Liver (tissue), 9 donors: ENCODE data around the gene SH3BGRL3. TPM values are rescaled to one million over a fixed set of nuclear protein-coding genes. Genes with fewer than 3 reads are reported as not detected.

ENCODE experiments used
- DNase-seq: peaks from one replicate; pipeline ENCODE4 v3.0.0-alpha.2; 2017; ENCODE audit warnings: low spot score
- H3K27ac ChIP-seq, 2 donors: one replicate each; pipeline ENCODE4 v1.7.0; 2013; ENCODE audit warnings: inconsistent platforms in 2 of 2, low read length in 2 of 2, control low read depth in 1 of 2, low read depth in 1 of 2, mild to moderate bottlenecking in 1 of 2
- H3K27me3 ChIP-seq, 4 donors: one replicate each; pipeline versions ENCODE4 v1.6.1 to v1.7.0; 2013; ENCODE audit warnings: low read length in 3 of 4, inconsistent platforms in 1 of 4, mild to moderate bottlenecking in 1 of 4, moderate library complexity in 1 of 4; ENCODE audit not compliant: control insufficient read depth in 4 of 4, insufficient read depth in 4 of 4
- H3K36me3 ChIP-seq, 4 donors: one replicate each; pipeline versions ENCODE4 v1.6.1 to v1.7.0; 2013; ENCODE audit warnings: low read length in 3 of 4, mild to moderate bottlenecking in 3 of 4, low read depth in 1 of 4, moderate library complexity in 1 of 4; ENCODE audit not compliant: control insufficient read depth in 4 of 4, insufficient read depth in 3 of 4
- H3K4me1 ChIP-seq, 4 donors: one replicate each; pipeline versions ENCODE4 v1.6.1 to v1.7.0; 2013; ENCODE audit warnings: low read length in 3 of 4, mild to moderate bottlenecking in 3 of 4, moderate library complexity in 1 of 4; ENCODE audit not compliant: control insufficient read depth in 4 of 4, insufficient read depth in 4 of 4
- H3K4me3 ChIP-seq, 3 donors: one replicate each; pipeline versions ENCODE4 v1.6.1 to v1.7.0; 2013; ENCODE audit warnings: low read length in 3 of 3, control low read depth in 1 of 3, low read depth in 1 of 3, mild to moderate bottlenecking in 1 of 3
- H3K9ac ChIP-seq, 2 donors: one replicate each; pipeline ENCODE4 v1.7.0; 2013; ENCODE audit warnings: low read length in 2 of 2, mild to moderate bottlenecking in 2 of 2, moderate library complexity in 2 of 2, control low read depth in 1 of 2, low read depth in 1 of 2
- H3K9me3 ChIP-seq, 4 donors: one replicate each; pipeline versions ENCODE4 v1.6.1 to v1.7.0; 2013; ENCODE audit warnings: low read length in 3 of 4; ENCODE audit not compliant: control insufficient read depth in 4 of 4
- ATF3 ChIP-seq: IDR thresholded peaks from 2 replicates; pipeline ENCODE4 v1.6.1; 2016; ENCODE audit warnings: antibody characterized with exemption
- FOXA1 ChIP-seq: IDR thresholded peaks from 2 replicates; pipeline ENCODE4 v1.6.1; 2016; ENCODE audit warnings: antibody characterized with exemption
- FOXA2 ChIP-seq: IDR thresholded peaks from 2 replicates; pipeline ENCODE4 v1.6.1; 2016; ENCODE audit warnings: antibody characterized with exemption
- HNF4A ChIP-seq, 2 donors: conservative IDR thresholded peaks; 2 replicates each; pipeline ENCODE4 v1.6.1; 2016; ENCODE audit warnings: antibody characterized with exemption in 2 of 2, mild to moderate bottlenecking in 2 of 2
- HNF4G ChIP-seq: IDR thresholded peaks from 2 replicates; pipeline ENCODE4 v1.6.1; 2016; ENCODE audit warnings: antibody characterized with exemption
- JUND ChIP-seq, 2 donors: IDR thresholded peaks; 2 replicates each; pipeline ENCODE4 v1.6.1; 2016; ENCODE audit warnings: antibody characterized with exemption in 2 of 2
- NR2F2 ChIP-seq: IDR thresholded peaks from 2 replicates; pipeline ENCODE4 v1.6.1; 2016; ENCODE audit warnings: antibody characterized with exemption
- RAD21 ChIP-seq, 2 donors: IDR thresholded peaks; 2 replicates each; pipeline ENCODE4 v1.6.1; 2016; ENCODE audit warnings: antibody characterized with exemption in 2 of 2, mild to moderate bottlenecking in 2 of 2
- REST ChIP-seq: IDR thresholded peaks from 2 replicates; pipeline ENCODE4 v1.6.1; 2016; ENCODE audit warnings: antibody characterized with exemption, mild to moderate bottlenecking
- YY1 ChIP-seq: IDR thresholded peaks from 2 replicates; pipeline ENCODE4 v1.6.1; 2016; ENCODE audit warnings: antibody characterized with exemption, mild to moderate bottlenecking
- ZBTB33 ChIP-seq: IDR thresholded peaks from 2 replicates; pipeline ENCODE4 v1.6.1; 2016; ENCODE audit warnings: antibody characterized with exemption
- WGBS: extraction: QIAGEN DNeasy Blood & Tissue Kit; methylation state at CpG from one replicate; pipeline ENCODE4 v1.1.7; 2013; 5-methylcytosine and 5-hydroxymethylcytosine counted together
- polyA plus RNA-seq, 2 donors: library from polyadenylated mRNA; stranded (reverse) in 1 of 2; unstranded in 1 of 2; fragments of 200-250 nt in 1 of 2; fragments of >200 nt in 1 of 2; fragmentation: Nextera tagmentation in 1 of 2; extraction: Ambion mirVana in 1 of 2; gene quantifications; one replicate each; pipeline versions ENCODE4 v1.2.1 to v1.2.3, GENCODE V29; 2013 to 2015
- total RNA-seq, 2 donors: library from RNA; depleted of rRNA; stranded (reverse); fragments of >200 nt; gene quantifications; one replicate each; pipeline ENCODE4 v1.2.3, GENCODE V29; 2014
- TF ChIP-seq, protein P1 (sequence below): fragments of 150-350 bp; IDR thresholded peaks from 2 replicates; pipeline ENCODE4 v1.5.1; 2017; ENCODE audit warnings: improper control_type of control experiment, low read depth, low read length; ENCODE audit not compliant: missing input control
- donor health status: healthy.
- donor health status: healthy.
- donor health status: healthy.
- donor health status: healthy.
- donor health status: healthy.

The SH3BGRL3 gene
- total and polyA plus RNA-seq, 4 donors: 4.5 to 93.2 (median 23.0) TPM

- no peaks in the 10 kb centered on the region for H3K9me3 ChIP-seq
- no peak overlapping the region for H3K27ac ChIP-seq
- TF ChIP-seq JUND (IDR thresholded peaks at IDR 0.05) (no peak), YY1 (no peak)
- H3K27me3 ChIP-seq: no peaks in the 10 kb centered on the region
- WGBS: 81% methylated on average over 7 of the region's 7 CpGs
- H3K4me1 ChIP-seq: no peaks in the 10 kb centered on the region
- H3K9ac ChIP-seq: no peak overlapping the region
- no peak overlapping the region for H3K4me3 ChIP-seq
- peaks cover 0 to 15% (median 12%) of the 10 kb centered on the region in 4 donors for H3K36me3 ChIP-seq
- no peak for DNase-seq
Measured at GRCh38 chr1:26252718-26253117, 27.2 kb upstream of the SH3BGRL3 start.

DNA sequence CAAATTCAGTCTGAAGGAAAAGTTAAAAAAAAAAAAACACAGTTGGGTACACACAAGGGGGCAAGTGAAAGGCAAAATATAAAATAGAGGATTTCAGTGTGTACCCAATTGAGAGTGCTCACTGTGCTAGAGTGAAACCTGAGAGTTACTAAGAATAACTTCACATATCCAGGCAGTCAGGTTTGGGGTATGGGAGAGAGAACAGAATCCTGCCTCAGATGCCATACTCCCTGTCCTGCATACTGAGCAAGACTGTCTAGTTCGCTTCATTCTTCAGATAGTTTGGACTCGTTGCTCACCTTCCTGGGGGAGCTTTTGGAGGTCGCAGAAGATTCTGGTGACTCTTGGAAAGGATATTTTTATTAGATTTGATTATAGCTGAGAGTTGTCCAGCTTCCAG is 25.5 kb upstream of the SH3BGRL3 start:
- Histone ChIP-seq H3K27ac (no peak overlapping the region), H3K4me3 (no peak overlapping the region), H3K4me1 (no peaks in the 10 kb centered on the region), H3K9ac (no peak overlapping the region), H3K27me3 (no peaks in the 10 kb centered on the region), H3K36me3 (peaks cover 4 to 26% (median 17%) of the 10 kb centered on the region in 4 donors), H3K9me3 (no peaks in the 10 kb centered on the region)
- no peak for DNase-seq
- TF ChIP-seq JUND (IDR thresholded peaks at IDR 0.05): no peak
- no peak for TF ChIP-seq YY1
- TF ChIP-seq FOXA2: no peak
- TF ChIP-seq NR2F2: no peak
- TF ChIP-seq, protein P1, sequence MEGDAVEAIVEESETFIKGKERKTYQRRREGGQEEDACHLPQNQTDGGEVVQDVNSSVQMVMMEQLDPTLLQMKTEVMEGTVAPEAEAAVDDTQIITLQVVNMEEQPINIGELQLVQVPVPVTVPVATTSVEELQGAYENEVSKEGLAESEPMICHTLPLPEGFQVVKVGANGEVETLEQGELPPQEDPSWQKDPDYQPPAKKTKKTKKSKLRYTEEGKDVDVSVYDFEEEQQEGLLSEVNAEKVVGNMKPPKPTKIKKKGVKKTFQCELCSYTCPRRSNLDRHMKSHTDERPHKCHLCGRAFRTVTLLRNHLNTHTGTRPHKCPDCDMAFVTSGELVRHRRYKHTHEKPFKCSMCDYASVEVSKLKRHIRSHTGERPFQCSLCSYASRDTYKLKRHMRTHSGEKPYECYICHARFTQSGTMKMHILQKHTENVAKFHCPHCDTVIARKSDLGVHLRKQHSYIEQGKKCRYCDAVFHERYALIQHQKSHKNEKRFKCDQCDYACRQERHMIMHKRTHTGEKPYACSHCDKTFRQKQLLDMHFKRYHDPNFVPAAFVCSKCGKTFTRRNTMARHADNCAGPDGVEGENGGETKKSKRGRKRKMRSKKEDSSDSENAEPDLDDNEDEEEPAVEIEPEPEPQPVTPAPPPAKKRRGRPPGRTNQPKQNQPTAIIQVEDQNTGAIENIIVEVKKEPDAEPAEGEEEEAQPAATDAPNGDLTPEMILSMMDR: no peak
- TF ChIP-seq HNF4A (conservative IDR thresholded peaks at IDR 0.05): no peak
- TF ChIP-seq RAD21 (IDR thresholded peaks at IDR 0.05): no peak
- WGBS: 95% methylated on average over 3 of the region's 3 CpGs

GRCh38 chr1:26257222-26257621 is 22.7 kb upstream of the SH3BGRL3 start:
- peaks cover 11 to 37% (median 19%) of the 10 kb centered on the region in 4 donors for H3K36me3 ChIP-seq
- no peak for DNase-seq
- no peaks in the 10 kb centered on the region for H3K27me3 ChIP-seq
- TF ChIP-seq, protein P1: no peak
- TF ChIP-seq JUND (IDR thresholded peaks at IDR 0.05): no peak
- no peaks in the 10 kb centered on the region for H3K4me1 ChIP-seq
- no peak overlapping the region for H3K4me3 ChIP-seq
- no peak overlapping the region for H3K27ac ChIP-seq
- H3K9ac ChIP-seq: no peak overlapping the region
- H3K9me3 ChIP-seq: no peaks in the 10 kb centered on the region
- WGBS: 98% methylated on average over 2 of the region's 2 CpGs

- Histone ChIP-seq H3K27ac (no peak overlapping the region), H3K36me3 (peaks cover 11 to 42% (median 23%) of the 10 kb centered on the region in 4 donors), H3K4me3 (no peak overlapping the region), H3K9ac (no peak overlapping the region), H3K9me3 (no peaks in the 10 kb centered on the region), H3K27me3 (no peaks in the 10 kb centered on the region), H3K4me1 (no peaks in the 10 kb centered on the region)
- 94% methylated on average over 2 of the region's 2 CpGs for WGBS
- DNase-seq: no peak
- TF ChIP-seq ZBTB33: no peak
- no peak for TF ChIP-seq FOXA1
- TF ChIP-seq JUND (IDR thresholded peaks at IDR 0.05): no peak
- TF ChIP-seq REST: no peak
- no peak for TF ChIP-seq HNF4A (conservative IDR thresholded peaks at IDR 0.05)
- no peak for TF ChIP-seq ATF3
- no peak for TF ChIP-seq HNF4G
- TF ChIP-seq RAD21 (IDR thresholded peaks at IDR 0.05): no peak
- no peak for TF ChIP-seq NR2F2
Measured at GRCh38 chr1:26259005-26259404, 20.9 kb upstream of the SH3BGRL3 start.
